ENCODE results near the gene ABHD6.

DNA sequence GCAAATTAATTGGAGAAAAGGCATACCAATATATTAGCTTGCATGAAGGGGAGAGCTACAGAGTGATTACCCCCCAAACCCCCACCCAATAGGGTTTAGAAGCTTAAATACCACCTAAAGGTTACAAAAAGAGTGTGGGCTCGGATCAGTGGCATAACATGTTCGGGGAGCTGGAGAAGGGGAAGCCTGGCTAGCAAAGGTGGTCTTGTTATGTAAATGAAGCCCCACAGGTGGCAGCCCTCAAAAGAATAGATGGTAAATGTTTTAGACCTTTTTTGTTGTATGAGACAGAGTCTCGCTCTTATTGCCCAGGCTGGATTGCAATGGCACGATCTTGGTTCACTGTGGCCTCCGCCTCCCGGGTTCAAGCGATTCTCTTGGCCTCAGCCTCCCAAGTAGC, 84.2 kb downstream of the ABHD6 start:
- TF ChIP-seq, protein P1, sequence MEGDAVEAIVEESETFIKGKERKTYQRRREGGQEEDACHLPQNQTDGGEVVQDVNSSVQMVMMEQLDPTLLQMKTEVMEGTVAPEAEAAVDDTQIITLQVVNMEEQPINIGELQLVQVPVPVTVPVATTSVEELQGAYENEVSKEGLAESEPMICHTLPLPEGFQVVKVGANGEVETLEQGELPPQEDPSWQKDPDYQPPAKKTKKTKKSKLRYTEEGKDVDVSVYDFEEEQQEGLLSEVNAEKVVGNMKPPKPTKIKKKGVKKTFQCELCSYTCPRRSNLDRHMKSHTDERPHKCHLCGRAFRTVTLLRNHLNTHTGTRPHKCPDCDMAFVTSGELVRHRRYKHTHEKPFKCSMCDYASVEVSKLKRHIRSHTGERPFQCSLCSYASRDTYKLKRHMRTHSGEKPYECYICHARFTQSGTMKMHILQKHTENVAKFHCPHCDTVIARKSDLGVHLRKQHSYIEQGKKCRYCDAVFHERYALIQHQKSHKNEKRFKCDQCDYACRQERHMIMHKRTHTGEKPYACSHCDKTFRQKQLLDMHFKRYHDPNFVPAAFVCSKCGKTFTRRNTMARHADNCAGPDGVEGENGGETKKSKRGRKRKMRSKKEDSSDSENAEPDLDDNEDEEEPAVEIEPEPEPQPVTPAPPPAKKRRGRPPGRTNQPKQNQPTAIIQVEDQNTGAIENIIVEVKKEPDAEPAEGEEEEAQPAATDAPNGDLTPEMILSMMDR (IDR thresholded peaks at IDR 0.05) = no peak
- no peak for TF ChIP-seq POLR2A (IDR thresholded peaks at IDR 0.05)

All from tibial nerve (tissue), 3 donors.